IPS-15b (cell line): ENCODE data around the gene GRIA3.

Source experiments
- H3K27me3 ChIP-seq: one replicate; pipeline ENCODE4 v1.6.1; 2013; ENCODE audit warnings: low read length; ENCODE audit not compliant: control insufficient read depth, insufficient read depth
- H3K36me3 ChIP-seq: one replicate; pipeline ENCODE4 v1.6.1; 2013; ENCODE audit warnings: low read length; ENCODE audit not compliant: control insufficient read depth, insufficient read depth
- H3K4me1 ChIP-seq: one replicate; pipeline ENCODE4 v1.6.1; 2013; ENCODE audit warnings: mild to moderate bottlenecking, low read length; ENCODE audit not compliant: control insufficient read depth, insufficient read depth
- H3K4me3 ChIP-seq: one replicate; pipeline ENCODE4 v1.5.1; 2013; ENCODE audit warnings: low read depth, low read length
- H3K9ac ChIP-seq: one replicate; pipeline ENCODE4 v1.6.1; 2013; ENCODE audit warnings: low read depth, mild to moderate bottlenecking, low read length
- H3K9me3 ChIP-seq: one replicate; pipeline ENCODE4 v1.6.1; 2013; ENCODE audit warnings: mild to moderate bottlenecking, low read length; ENCODE audit not compliant: control insufficient read depth, insufficient read depth

The GRIA3 gene

DNA sequence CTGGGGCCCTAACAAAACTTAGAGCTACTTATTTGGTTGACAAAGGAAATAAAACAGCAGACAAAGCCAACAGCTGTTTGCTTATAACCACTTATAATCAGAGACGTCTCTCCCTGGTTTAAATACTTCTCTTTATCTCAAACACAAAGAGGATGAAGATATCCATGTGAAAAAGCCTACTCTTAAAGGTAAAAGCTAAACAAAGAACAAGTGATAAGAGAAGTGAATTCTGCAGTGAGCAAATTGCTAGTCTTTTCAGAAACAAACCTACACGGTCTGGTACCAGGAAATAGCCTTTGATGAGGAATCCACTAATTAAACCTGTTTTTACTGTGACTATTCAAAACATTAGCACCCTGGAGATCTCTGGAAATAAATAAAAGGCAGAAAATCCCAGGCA lies 46.7 kb downstream of the GRIA3 start:
- Histone ChIP-seq H3K9me3 (no peaks in the 10 kb centered on the region), H3K4me3 (no peak overlapping the region), H3K4me1 (peaks cover 19% of the 10 kb centered on the region), H3K27me3 (peaks cover 60% of the 10 kb centered on the region), H3K9ac (no peak overlapping the region), H3K36me3 (no peaks in the 10 kb centered on the region)

GRCh38 chrX:123236859-123237258 lies 52.8 kb downstream of the GRIA3 start:
- Histone ChIP-seq H3K4me3 (no peak overlapping the region), H3K27me3 (peaks cover 29% of the 10 kb centered on the region), H3K4me1 (peaks cover under 1% of the 10 kb centered on the region), H3K9me3 (no peaks in the 10 kb centered on the region), H3K9ac (no peak overlapping the region), H3K36me3 (no peaks in the 10 kb centered on the region)

- Histone ChIP-seq H3K4me3 (no peak overlapping the region), H3K9me3 (no peaks in the 10 kb centered on the region)
Measured at GRCh38 chrX:123237271-123237670, 53.2 kb downstream of the GRIA3 start.

GRCh38 chrX:123254457-123254856 lies 70.4 kb downstream of the GRIA3 start:
- Histone ChIP-seq H3K4me1 (no peaks in the 10 kb centered on the region), H3K9ac (no peak overlapping the region), H3K9me3 (no peaks in the 10 kb centered on the region), H3K36me3 (no peaks in the 10 kb centered on the region), H3K27me3 (no peaks in the 10 kb centered on the region), H3K4me3 (no peak overlapping the region)

More at GRCh38 chrX:123237271-123237670, 53.2 kb downstream of the GRIA3 start:
- Histone ChIP-seq H3K36me3 (no peaks in the 10 kb centered on the region), H3K9ac (no peak overlapping the region), H3K27me3 (peaks cover 25% of the 10 kb centered on the region), H3K4me1 (no peaks in the 10 kb centered on the region)

GRCh38 chrX:123256378-123256777 lies 72.3 kb downstream of the GRIA3 start:
- Histone ChIP-seq H3K9ac (no peak overlapping the region), H3K9me3 (no peaks in the 10 kb centered on the region), H3K4me1 (no peaks in the 10 kb centered on the region), H3K36me3 (no peaks in the 10 kb centered on the region), H3K27me3 (no peaks in the 10 kb centered on the region), H3K4me3 (no peak overlapping the region)

DNA sequence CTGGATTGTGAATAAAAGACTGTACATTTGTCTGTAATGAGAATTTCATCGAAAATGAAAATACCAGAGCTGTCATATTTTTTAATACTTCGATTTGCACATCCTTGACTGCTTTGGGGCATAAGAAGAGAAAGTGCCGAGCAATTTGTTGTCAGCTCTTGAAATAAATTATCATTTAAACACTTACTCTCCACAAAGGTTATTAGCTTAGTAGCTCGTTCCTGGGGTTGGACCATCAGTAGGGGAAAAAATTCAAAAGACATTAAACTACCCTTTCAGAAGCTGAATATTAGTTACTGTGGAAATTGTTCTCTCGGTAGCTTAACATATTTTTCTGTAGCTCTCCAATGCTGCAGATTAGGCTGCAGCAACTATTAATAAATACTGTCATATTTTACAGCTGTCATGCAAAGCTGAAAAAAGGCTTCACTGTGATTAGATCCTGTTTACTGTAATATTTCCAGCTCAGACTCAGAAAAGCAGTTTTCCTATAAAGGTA lies 76.9 kb downstream of the GRIA3 start:
- Histone ChIP-seq H3K4me3 (no peak overlapping the region), H3K27me3 (no peaks in the 10 kb centered on the region), H3K36me3 (no peaks in the 10 kb centered on the region), H3K9me3 (no peaks in the 10 kb centered on the region), H3K9ac (no peak overlapping the region), H3K4me1 (peaks cover 20% of the 10 kb centered on the region)

DNA sequence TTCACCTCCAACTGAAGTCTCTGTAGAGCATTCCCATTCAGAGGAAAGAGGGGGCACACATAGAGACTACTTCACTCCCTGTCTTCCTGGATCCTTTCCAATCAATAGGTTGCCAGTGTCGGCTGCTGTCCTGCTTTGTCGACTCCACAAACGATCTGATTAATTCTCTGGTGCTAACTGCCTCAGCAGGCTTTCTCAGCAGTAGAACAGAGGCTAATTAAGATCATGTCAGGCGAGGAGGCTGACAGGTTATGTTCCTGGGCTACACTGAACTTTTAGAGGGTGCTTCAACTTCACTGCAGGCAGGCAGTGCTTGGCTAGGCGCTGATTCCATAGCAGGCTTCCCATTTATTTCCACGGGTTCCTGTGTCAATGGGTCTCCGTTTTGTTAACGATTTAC lies 79.2 kb downstream of the GRIA3 start:
- Histone ChIP-seq H3K27me3 (no peaks in the 10 kb centered on the region), H3K9me3 (no peaks in the 10 kb centered on the region), H3K36me3 (no peaks in the 10 kb centered on the region), H3K9ac (no peak overlapping the region), H3K4me3 (no peak overlapping the region), H3K4me1 (peaks cover 20% of the 10 kb centered on the region)

- Histone ChIP-seq H3K36me3 (no peaks in the 10 kb centered on the region), H3K9ac (no peak overlapping the region), H3K4me1 (peaks cover 20% of the 10 kb centered on the region), H3K4me3 (no peak overlapping the region), H3K27me3 (no peaks in the 10 kb centered on the region), H3K9me3 (no peaks in the 10 kb centered on the region)
Measured at GRCh38 chrX:123263747-123264146, 79.7 kb downstream of the GRIA3 start.

DNA sequence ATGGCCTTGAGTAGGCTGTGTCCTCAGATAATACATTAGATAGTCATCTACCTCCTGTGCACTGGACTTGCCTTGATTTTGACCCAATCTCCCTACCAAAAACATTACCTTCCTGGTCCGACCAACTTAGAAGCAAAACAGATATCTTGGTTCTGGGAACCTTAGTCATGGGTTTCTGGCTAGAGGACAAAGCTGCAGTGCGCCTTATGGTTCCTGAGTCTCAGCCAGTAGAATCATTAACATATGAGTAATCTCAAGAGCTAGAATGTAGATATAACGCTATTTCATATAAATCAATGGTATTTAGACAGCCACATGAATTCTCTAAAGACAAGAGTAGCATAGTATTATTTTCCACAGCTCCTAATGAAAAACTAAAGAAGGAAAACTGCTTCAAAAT lies 83.1 kb downstream of the GRIA3 start:
- no peaks in the 10 kb centered on the region for H3K36me3 ChIP-seq
- peaks cover 15% of the 10 kb centered on the region for H3K4me1 ChIP-seq

DNA sequence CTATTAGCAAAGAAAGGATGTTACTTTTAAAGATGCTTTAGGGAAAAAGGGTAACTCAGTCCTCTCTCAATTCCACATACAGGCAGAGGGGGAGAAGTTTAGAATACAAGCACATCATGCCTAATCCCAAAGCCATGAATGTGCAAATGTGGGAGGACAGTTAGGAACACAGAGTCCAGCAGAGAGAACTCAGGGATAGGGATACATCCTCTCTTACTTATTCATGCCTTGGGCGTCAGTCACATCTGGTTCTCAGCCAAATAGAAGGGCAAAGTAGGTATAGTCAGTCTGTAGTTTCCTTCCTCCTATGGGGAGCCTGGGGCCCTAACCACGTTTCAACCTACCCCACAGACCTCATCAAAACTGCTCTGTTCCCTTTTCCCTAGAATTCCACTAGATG lies 87.8 kb downstream of the GRIA3 start:
- no peaks in the 10 kb centered on the region for H3K9me3 ChIP-seq
- H3K4me1 ChIP-seq = no peaks in the 10 kb centered on the region
- H3K36me3 ChIP-seq = no peaks in the 10 kb centered on the region
- no peak overlapping the region for H3K4me3 ChIP-seq
- H3K9ac ChIP-seq = no peak overlapping the region
- H3K27me3 ChIP-seq = no peaks in the 10 kb centered on the region

More for the DNA sequence above, 83.1 kb downstream of the GRIA3 start:
- Histone ChIP-seq H3K9me3 (no peaks in the 10 kb centered on the region), H3K27me3 (no peaks in the 10 kb centered on the region), H3K4me3 (no peak overlapping the region), H3K9ac (no peak overlapping the region)

GRCh38 chrX:123272630-123273029 lies 88.6 kb downstream of the GRIA3 start:
- Histone ChIP-seq H3K4me3 (no peak overlapping the region), H3K9me3 (no peaks in the 10 kb centered on the region), H3K9ac (no peak overlapping the region)

DNA sequence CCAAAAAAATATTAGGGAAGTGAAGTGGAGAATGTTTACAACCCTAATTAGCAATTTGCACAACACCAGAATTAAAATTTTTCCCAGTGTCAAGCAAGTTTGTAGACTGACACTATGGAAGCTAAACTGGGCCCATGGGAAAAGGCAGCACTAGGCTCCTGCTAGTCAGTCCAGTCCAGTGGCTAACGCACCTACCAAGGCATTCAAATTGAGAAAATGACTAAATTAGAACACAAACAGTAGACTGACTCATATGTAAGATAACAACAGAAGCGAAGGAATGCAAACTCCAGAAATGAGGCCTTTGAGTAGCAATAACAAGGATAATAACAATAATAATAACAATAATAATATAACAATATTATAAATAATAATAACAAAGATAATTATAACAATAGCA lies 90.7 kb downstream of the GRIA3 start:
- Histone ChIP-seq H3K27me3 (no peaks in the 10 kb centered on the region), H3K9me3 (no peaks in the 10 kb centered on the region), H3K4me3 (no peak overlapping the region), H3K36me3 (no peaks in the 10 kb centered on the region), H3K9ac (no peak overlapping the region), H3K4me1 (peaks cover 2% of the 10 kb centered on the region)

More at GRCh38 chrX:123272630-123273029, 88.6 kb downstream of the GRIA3 start:
- H3K27me3 ChIP-seq = no peaks in the 10 kb centered on the region
- peaks cover 2% of the 10 kb centered on the region for H3K4me1 ChIP-seq
- H3K36me3 ChIP-seq = no peaks in the 10 kb centered on the region
